Heart left ventricle (tissue), 13 donors: Measurements from ENCODE around the gene MPPED2.

Experiments used
- CTCF ChIP-seq, 12 donors: fragments of 200-600 bp; sonication (generic) in 4 of 12; IDR thresholded peaks; one replicate each; pipeline versions ENCODE4 v1.5.0 to v1.8.0; 2018 to 2022; ENCODE audit warnings: antibody characterized with exemption in 12 of 12, mild to moderate bottlenecking in 5 of 12
- POLR2A ChIP-seq, 2 donors: fragments of 450-650 bp; IDR thresholded peaks; one replicate each; pipeline ENCODE4 v1.6.1; 2017; ENCODE audit warnings: antibody characterized with exemption in 2 of 2, mild to moderate bottlenecking in 2 of 2, moderate library complexity in 2 of 2
- donor health status: ischemic (EF 13 %, LVEDD 7.1; RV severe dilation, severe dysfunction).
- donor health status: DM: no; HTN: yes; CAD: no.
- donor health status: DM: no; HTN: no; CAD: no.
- donor health status: ischemic (EF 25% LVEDD 6.9; RV normal size, moderate dysfunction).
- donor health status: ischemic (EF 25% LVEDD 5.7; RV mildly dilated, moderate dysfunction).
- donor health status: ischemic (EF 35%, LVEDD 5.7; RV mildly dilated, moderate dysfunction).
- donor health status: nonischemic (EF 11% LVEDD 7.7; RV severe dilation, severe dysfunction).
- donor health status: DM: yes; HTN: yes; CAD: no.
- donor health status: PGD.
- donor health status: ischemic (EF 29% LVEDD 5.4; RV normal size, mild dysfunction).
- donor health status: nonischemic (EF 23%, LVEDD 6.1; RV moderate dilation, normal function).

GRCh38 chr11:30445056-30445455 lies 141.1 kb downstream of the MPPED2 start:
- TF ChIP-seq CTCF (IDR thresholded peaks at IDR 0.05), result no peak
- no peak for TF ChIP-seq POLR2A (IDR thresholded peaks at IDR 0.05)
